Caco-2 (cell line): ENCODE data around the gene ATP2B3. TPM values are rescaled to one million over a fixed set of nuclear protein-coding genes. Genes with fewer than 3 reads are reported as not detected.

Experiments used
- BruUV-seq: library from RNA; stranded (reverse); fragments of 400-500 nt; replicated peaks from 2 replicates; lab custom pipeline; 2021; lab: Mats Ljungman, UMichigan
- CTCF ChIA-PET: fragments of 300-600 bp; sonication (Branson Sonifier 250); formaldehyde crosslinking; loops from one replicate; lab custom pipeline; 2022; ENCODE audit warnings: antibody characterized with exemption; lab: Charles Lee
- POLR2A ChIA-PET: fragments of 300-600 bp; sonication (Branson Sonifier 250); formaldehyde crosslinking; loops from one replicate; lab custom pipeline; 2022; ENCODE audit warnings: antibody characterized with exemption; lab: Charles Lee
- DNase-seq, 2 experiments: peaks; one replicate each; pipeline versions ENCODE4 v3.0.0 to v3.0.0-alpha.2; 2020 to 2022
- H3K27me3 ChIP-seq: replicated peaks from 2 replicates; pipeline ENCODE4 v1.6.0; 2011; ENCODE audit warnings: low read length; ENCODE audit not compliant: control insufficient read depth, insufficient read depth
- H3K36me3 ChIP-seq: 2 replicates; pipeline ENCODE4 v1.5.1; 2011; ENCODE audit warnings: low read length; ENCODE audit not compliant: control insufficient read depth, insufficient read depth
- H3K4me1 ChIP-seq: fragments of 250-450 bp; sonication (Bioruptor Pico); 2 replicates; pipeline ENCODE4 v1.5.1; 2020; ENCODE audit warnings: mild to moderate bottlenecking
- H3K4me3 ChIP-seq: 2 replicates; pipeline ENCODE4 v1.5.1; 2011; ENCODE audit warnings: low read depth, mild to moderate bottlenecking, control low read depth, low read length
- H3K9me3 ChIP-seq: fragments of 250-450 bp; sonication (Bioruptor Pico); 2 replicates; pipeline ENCODE4 v1.5.1; 2020; ENCODE audit warnings: mild to moderate bottlenecking, moderate library complexity
- H3K27ac Mint-ChIP-seq: one replicate; pipeline ENCODE4 v1.8.0; 2022; ENCODE audit warnings: mixed read lengths; ENCODE audit not compliant: unreplicated experiment
- H3K27me3 Mint-ChIP-seq: one replicate; pipeline ENCODE4 v1.8.0; 2022; ENCODE audit warnings: mixed read lengths; ENCODE audit not compliant: insufficient read depth, unreplicated experiment
- H3K36me3 Mint-ChIP-seq: one replicate; pipeline ENCODE4 v1.8.0; 2022; ENCODE audit warnings: mild to moderate bottlenecking, mixed read lengths; ENCODE audit not compliant: insufficient read depth, unreplicated experiment
- H3K4me1 Mint-ChIP-seq: one replicate; pipeline ENCODE4 v1.8.0; 2022; ENCODE audit warnings: low read depth, mixed read lengths; ENCODE audit not compliant: unreplicated experiment
- H3K4me3 Mint-ChIP-seq: one replicate; pipeline ENCODE4 v1.8.0; 2022; ENCODE audit warnings: mild to moderate bottlenecking, moderate library complexity, mixed read lengths; ENCODE audit not compliant: unreplicated experiment
- H3K9me3 Mint-ChIP-seq: one replicate; pipeline ENCODE4 v1.8.0; 2022; ENCODE audit warnings: mixed read lengths; ENCODE audit not compliant: unreplicated experiment
- intact Hi-C: fragments of 100-400 bp; cut with micrococcal nuclease; formaldehyde crosslinking; loops from one replicate; pipeline ENCODE4 v1.10.0; 2022; ENCODE audit not compliant: unreplicated experiment
- total RNA-seq: library from RNA; stranded (reverse); gene quantifications from 2 replicates; pipeline ENCODE4 v1.2.3, GENCODE V29; 2022
- TF ChIP-seq, protein P1 (sequence below), 2 experiments: fragments of 200-600 bp in 1 of 2; IDR thresholded peaks; 1 replicate in 1 of 2; 2 replicates in 1 of 2; pipeline versions ENCODE4 v1.5.1 to v1.8.0; 2011 to 2022; ENCODE audit warnings: antibody characterized with exemption in 1 of 2, control low read depth in 1 of 2, inconsistent platforms in 1 of 2, low read depth in 1 of 2, low read length in 1 of 2, mild to moderate bottlenecking in 1 of 2, moderate library complexity in 1 of 2; ENCODE audit not compliant: insufficient read depth in 1 of 2, severe bottlenecking in 1 of 2, unreplicated experiment in 1 of 2

The ATP2B3 gene
- total RNA-seq, 1 experiment from 2014 or later, result not detected

DNA sequence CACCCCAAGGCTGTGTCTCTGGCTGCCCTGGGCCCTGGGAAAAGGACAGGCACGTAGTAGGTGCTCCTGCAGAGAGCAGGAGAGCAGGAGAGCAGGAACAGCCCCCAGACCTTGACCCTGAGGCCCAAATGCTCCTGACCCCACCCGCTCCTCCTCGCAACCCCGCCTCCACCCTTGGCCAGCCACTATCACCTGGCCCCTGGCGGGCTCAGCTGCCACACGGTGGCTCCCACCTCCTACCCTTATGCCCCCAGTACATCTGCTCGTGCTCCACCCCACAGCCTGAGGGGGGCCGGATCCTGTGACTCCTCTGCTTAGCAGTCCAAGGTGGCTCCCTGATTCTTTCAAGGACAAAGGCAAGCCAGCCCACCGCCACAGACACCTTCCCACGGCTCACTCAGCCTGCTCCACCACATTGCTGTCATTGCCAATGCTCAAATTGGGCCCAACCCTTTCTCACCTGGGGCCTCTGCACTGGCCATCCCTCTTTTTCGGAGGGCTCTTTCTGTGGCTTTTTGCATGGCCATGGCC lies 41.6 kb upstream of the ATP2B3 start:
- ChIA-PET POLR2A (no interaction called here), CTCF (interaction anchor here (0.5 kb wide), 1 partner anchor 180 kb away, joined by 4 read pairs; no protein-coding TSS in a partner anchor)
- no peak for DNase-seq
- Mint-ChIP-seq H3K9me3 (no peaks in the 10 kb centered on the region), H3K36me3 (no peaks in the 10 kb centered on the region), H3K4me3 (peak overlapping the region; percentile 42), H3K27ac (peak overlapping the region; percentile 28), H3K27me3 (no peaks in the 10 kb centered on the region), H3K4me1 (no peaks in the 10 kb centered on the region)
- H3K9me3 ChIP-seq, result no peaks in the 10 kb centered on the region
- no peaks in the 10 kb centered on the region for H3K27me3 ChIP-seq
- TF ChIP-seq, protein P1, sequence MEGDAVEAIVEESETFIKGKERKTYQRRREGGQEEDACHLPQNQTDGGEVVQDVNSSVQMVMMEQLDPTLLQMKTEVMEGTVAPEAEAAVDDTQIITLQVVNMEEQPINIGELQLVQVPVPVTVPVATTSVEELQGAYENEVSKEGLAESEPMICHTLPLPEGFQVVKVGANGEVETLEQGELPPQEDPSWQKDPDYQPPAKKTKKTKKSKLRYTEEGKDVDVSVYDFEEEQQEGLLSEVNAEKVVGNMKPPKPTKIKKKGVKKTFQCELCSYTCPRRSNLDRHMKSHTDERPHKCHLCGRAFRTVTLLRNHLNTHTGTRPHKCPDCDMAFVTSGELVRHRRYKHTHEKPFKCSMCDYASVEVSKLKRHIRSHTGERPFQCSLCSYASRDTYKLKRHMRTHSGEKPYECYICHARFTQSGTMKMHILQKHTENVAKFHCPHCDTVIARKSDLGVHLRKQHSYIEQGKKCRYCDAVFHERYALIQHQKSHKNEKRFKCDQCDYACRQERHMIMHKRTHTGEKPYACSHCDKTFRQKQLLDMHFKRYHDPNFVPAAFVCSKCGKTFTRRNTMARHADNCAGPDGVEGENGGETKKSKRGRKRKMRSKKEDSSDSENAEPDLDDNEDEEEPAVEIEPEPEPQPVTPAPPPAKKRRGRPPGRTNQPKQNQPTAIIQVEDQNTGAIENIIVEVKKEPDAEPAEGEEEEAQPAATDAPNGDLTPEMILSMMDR (IDR thresholded peaks at IDR 0.05; ENCODE audit: insufficient read depth in 1 of 2, low read depth in 1 of 2, low read length in 1 of 2, severe bottlenecking in 1 of 2, unreplicated experiment in 1 of 2), result no peak
- BruUV-seq, result no TSS peak
- no peak overlapping the region for H3K4me3 ChIP-seq
- H3K36me3 ChIP-seq, result no peaks in the 10 kb centered on the region
- H3K4me1 ChIP-seq, result peaks cover 29% of the 10 kb centered on the region
- intact Hi-C loops, result no loop called here

- TF ChIP-seq, protein P1 (IDR thresholded peaks at IDR 0.05; ENCODE audit: insufficient read depth in 1 of 2, low read depth in 1 of 2, low read length in 1 of 2, severe bottlenecking in 1 of 2, unreplicated experiment in 1 of 2), result no peak
- no peak overlapping the region for H3K27ac Mint-ChIP-seq
- no peaks in the 10 kb centered on the region for H3K36me3 ChIP-seq
- ChIA-PET CTCF (no interaction called here), POLR2A (no interaction called here)
- H3K27me3 Mint-ChIP-seq, result no peaks in the 10 kb centered on the region
- H3K27me3 ChIP-seq, result no peaks in the 10 kb centered on the region
- DNase-seq, result no peak
- intact Hi-C loops, result no loop called here
- H3K4me1 Mint-ChIP-seq, result no peaks in the 10 kb centered on the region
- no peak overlapping the region for H3K4me3 Mint-ChIP-seq
- H3K4me1 ChIP-seq, result peaks cover 24% of the 10 kb centered on the region
- H3K36me3 Mint-ChIP-seq, result no peaks in the 10 kb centered on the region
- H3K9me3 Mint-ChIP-seq, result no peaks in the 10 kb centered on the region
- BruUV-seq, result no TSS peak
- no peaks in the 10 kb centered on the region for H3K9me3 ChIP-seq
- H3K4me3 ChIP-seq, result no peak overlapping the region
Measured at GRCh38 chrX:153476666-153477363, 40.6 kb upstream of the ATP2B3 start.

- no peak for DNase-seq
- BruUV-seq, result no TSS peak
- TF ChIP-seq, protein P1 (IDR thresholded peaks at IDR 0.05; ENCODE audit: insufficient read depth in 1 of 2, low read depth in 1 of 2, low read length in 1 of 2, severe bottlenecking in 1 of 2, unreplicated experiment in 1 of 2), result no peak
- CTCF ChIA-PET, result no interaction called here
- Histone ChIP-seq H3K4me3 (no peak overlapping the region), H3K27me3 (no peaks in the 10 kb centered on the region), H3K4me1 (peaks cover 24% of the 10 kb centered on the region), H3K36me3 (no peaks in the 10 kb centered on the region), H3K9me3 (no peaks in the 10 kb centered on the region)
- Mint-ChIP-seq H3K36me3 (no peaks in the 10 kb centered on the region), H3K27me3 (no peaks in the 10 kb centered on the region), H3K9me3 (no peaks in the 10 kb centered on the region), H3K4me1 (no peaks in the 10 kb centered on the region), H3K27ac (no peak overlapping the region), H3K4me3 (no peak overlapping the region)
- POLR2A ChIA-PET, result no interaction called here
- intact Hi-C loops, result no loop called here
Measured at GRCh38 chrX:153477364-153477857, 40.0 kb upstream of the ATP2B3 start.
